Measurements from ENCODE around the gene PRSS38. TPM values are rescaled to one million over a fixed set of nuclear protein-coding genes. Genes with fewer than 3 reads are reported as not detected.

The PRSS38 gene
- total RNA-seq, 1 experiment from 2014 or later: not detected

DNA sequence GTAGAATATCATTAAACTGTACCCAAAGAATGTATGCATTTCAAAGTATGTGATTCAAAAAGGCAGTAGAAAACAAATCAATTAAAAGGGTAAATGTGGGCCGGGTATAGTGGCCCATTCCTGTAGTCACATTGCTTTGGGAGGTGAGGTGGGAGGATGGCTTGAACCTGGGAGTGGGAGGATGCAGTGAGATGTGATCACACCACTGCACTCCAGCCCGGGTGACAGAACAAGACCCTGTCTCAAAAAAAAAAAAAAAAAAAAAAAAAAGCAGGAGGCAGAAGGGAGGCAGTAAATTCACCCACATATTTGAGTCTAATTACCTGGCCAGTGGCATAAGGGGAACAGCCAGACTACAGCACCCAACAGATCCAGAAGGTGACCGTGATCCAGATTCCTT, 17.9 kb upstream of the PRSS38 start:
- CTCF ChIA-PET: no interaction called here
- Histone ChIP-seq H3K27ac (ENCODE audit: low read depth, low read length) (no peak overlapping the region), H3K9me3 (ENCODE audit: control insufficient read depth in 1 of 2, insufficient read depth in 1 of 2, low read depth in 1 of 2, low read length in 2 of 2) (no peaks in the 10 kb centered on the region), H3K9me2 (ENCODE audit: insufficient read depth) (no peaks in the 10 kb centered on the region), H3K79me2 (ENCODE audit: insufficient read depth, low read length) (no peaks in the 10 kb centered on the region), H3K27me3 (ENCODE audit: insufficient read depth, low read length) (no peaks in the 10 kb centered on the region), H3K4me3 (replicated peaks in 1 of 2; ENCODE audit: low read depth in 1 of 2, low read length in 2 of 2) (no peak overlapping the region), H2AFZ (ENCODE audit: low read depth, low read length, poor library complexity, severe bottlenecking) (no peak overlapping the region), H4K20me1 (ENCODE audit: insufficient read depth) (no peaks in the 10 kb centered on the region), H3K4me2 (ENCODE audit: low read length) (no peak overlapping the region), H3K9ac (ENCODE audit: low read length) (no peak overlapping the region), H3K4me1 (ENCODE audit: control insufficient read depth in 1 of 2, insufficient read depth in 2 of 2, low read length in 2 of 2) (peaks cover 10 to 13% of the 10 kb centered on the region in 2 experiments), H3K36me3 (ENCODE audit: control insufficient read depth in 1 of 2, insufficient read depth in 2 of 2, low read length in 2 of 2) (no peaks in the 10 kb centered on the region)
- intact Hi-C loops (cut with micrococcal nuclease): no loop called here
- RAD21 ChIA-PET (ENCODE audit: low non-redundant PET in 1 of 2, low total read pairs in 2 of 2, uncharacterized antibody in 2 of 2, unreplicated experiment in 2 of 2): no interaction called here
- TF ChIP-seq CBX3 (IDR thresholded peaks at IDR 0.05; ENCODE audit: low read depth) (no peak), SRF (IDR thresholded peaks at IDR 0.05; ENCODE audit: low read depth) (no peak), CEBPB (IDR thresholded peaks at IDR 0.05; ENCODE audit: low read depth) (no peak), ZFX (IDR thresholded peaks at IDR 0.05) (no peak), FOSL1 (IDR thresholded peaks at IDR 0.05; ENCODE audit: low read depth) (no peak), ZNF274 (IDR thresholded peaks at IDR 0.05; ENCODE audit: low read depth, low read length) (no peak), YY1 (IDR thresholded peaks at IDR 0.05; ENCODE audit: extremely low read depth, insufficient replicate concordance, low read depth, low read length) (no peak), ELF1 (IDR thresholded peaks at IDR 0.05; ENCODE audit: borderline replicate concordance, low read depth) (no peak), RAD21 (IDR thresholded peaks at IDR 0.05; ENCODE audit: low read depth) (no peak), EZH2phosphoT487 (IDR thresholded peaks at IDR 0.05; ENCODE audit: borderline replicate concordance) (no peak), SP1 (IDR thresholded peaks at IDR 0.05; ENCODE audit: low read depth) (no peak), TCF7L2 (IDR thresholded peaks at IDR 0.05; ENCODE audit: borderline replicate concordance, extremely low read depth, insufficient read depth, insufficient read length) (no peak), EZH2 (IDR thresholded peaks at IDR 0.05) (no peak), EGR1 (IDR thresholded peaks at IDR 0.05; ENCODE audit: low read depth) (no peak), SIN3A (IDR thresholded peaks at IDR 0.05; ENCODE audit: low read depth) (no peak)
- TF ChIP-seq, protein P1, sequence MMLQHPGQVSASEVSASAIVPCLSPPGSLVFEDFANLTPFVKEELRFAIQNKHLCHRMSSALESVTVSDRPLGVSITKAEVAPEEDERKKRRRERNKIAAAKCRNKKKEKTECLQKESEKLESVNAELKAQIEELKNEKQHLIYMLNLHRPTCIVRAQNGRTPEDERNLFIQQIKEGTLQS (IDR thresholded peaks at IDR 0.05): no peak
- TF ChIP-seq, protein P2, sequence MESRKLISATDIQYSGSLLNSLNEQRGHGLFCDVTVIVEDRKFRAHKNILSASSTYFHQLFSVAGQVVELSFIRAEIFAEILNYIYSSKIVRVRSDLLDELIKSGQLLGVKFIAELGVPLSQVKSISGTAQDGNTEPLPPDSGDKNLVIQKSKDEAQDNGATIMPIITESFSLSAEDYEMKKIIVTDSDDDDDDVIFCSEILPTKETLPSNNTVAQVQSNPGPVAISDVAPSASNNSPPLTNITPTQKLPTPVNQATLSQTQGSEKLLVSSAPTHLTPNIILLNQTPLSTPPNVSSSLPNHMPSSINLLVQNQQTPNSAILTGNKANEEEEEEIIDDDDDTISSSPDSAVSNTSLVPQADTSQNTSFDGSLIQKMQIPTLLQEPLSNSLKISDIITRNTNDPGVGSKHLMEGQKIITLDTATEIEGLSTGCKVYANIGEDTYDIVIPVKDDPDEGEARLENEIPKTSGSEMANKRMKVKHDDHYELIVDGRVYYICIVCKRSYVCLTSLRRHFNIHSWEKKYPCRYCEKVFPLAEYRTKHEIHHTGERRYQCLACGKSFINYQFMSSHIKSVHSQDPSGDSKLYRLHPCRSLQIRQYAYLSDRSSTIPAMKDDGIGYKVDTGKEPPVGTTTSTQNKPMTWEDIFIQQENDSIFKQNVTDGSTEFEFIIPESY (IDR thresholded peaks at IDR 0.05; ENCODE audit: extremely low read depth, insufficient replicate concordance, low read length): no peak
- POLR2A ChIA-PET: no interaction called here
- ATAC-seq (no peak), DNase-seq (ENCODE audit: low read depth, low spot score) (no peak)
- BruUV-seq (replicated peaks): no TSS peak
